ENCODE measurements around the gene TULP4.

Gene TULP4, protein sequence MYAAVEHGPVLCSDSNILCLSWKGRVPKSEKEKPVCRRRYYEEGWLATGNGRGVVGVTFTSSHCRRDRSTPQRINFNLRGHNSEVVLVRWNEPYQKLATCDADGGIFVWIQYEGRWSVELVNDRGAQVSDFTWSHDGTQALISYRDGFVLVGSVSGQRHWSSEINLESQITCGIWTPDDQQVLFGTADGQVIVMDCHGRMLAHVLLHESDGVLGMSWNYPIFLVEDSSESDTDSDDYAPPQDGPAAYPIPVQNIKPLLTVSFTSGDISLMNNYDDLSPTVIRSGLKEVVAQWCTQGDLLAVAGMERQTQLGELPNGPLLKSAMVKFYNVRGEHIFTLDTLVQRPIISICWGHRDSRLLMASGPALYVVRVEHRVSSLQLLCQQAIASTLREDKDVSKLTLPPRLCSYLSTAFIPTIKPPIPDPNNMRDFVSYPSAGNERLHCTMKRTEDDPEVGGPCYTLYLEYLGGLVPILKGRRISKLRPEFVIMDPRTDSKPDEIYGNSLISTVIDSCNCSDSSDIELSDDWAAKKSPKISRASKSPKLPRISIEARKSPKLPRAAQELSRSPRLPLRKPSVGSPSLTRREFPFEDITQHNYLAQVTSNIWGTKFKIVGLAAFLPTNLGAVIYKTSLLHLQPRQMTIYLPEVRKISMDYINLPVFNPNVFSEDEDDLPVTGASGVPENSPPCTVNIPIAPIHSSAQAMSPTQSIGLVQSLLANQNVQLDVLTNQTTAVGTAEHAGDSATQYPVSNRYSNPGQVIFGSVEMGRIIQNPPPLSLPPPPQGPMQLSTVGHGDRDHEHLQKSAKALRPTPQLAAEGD (N-terminal part only)

GRCh38 chr6:158312165-158312564 is at the start of gene TULP4:
TULP4 (plus strand) TSS chr6:158312465; CDS start chr6:158314017, 1,552 bp downstream.
- no peak for DNase-seq (ENCODE audit: low spot score)

- no peak for DNase-seq (ENCODE audit: low spot score)
These were observed 49.5 kb upstream of the TULP4 start for GRCh38 chr6:158262755-158263154.

GRCh38 chr6:158264180-158264579 is 48.1 kb upstream of the TULP4 start:
- no peak for DNase-seq (ENCODE audit: low spot score)

- no peak for DNase-seq (ENCODE audit: low spot score)
These were observed 46.1 kb upstream of the TULP4 start for GRCh38 chr6:158266131-158266530.

DNA sequence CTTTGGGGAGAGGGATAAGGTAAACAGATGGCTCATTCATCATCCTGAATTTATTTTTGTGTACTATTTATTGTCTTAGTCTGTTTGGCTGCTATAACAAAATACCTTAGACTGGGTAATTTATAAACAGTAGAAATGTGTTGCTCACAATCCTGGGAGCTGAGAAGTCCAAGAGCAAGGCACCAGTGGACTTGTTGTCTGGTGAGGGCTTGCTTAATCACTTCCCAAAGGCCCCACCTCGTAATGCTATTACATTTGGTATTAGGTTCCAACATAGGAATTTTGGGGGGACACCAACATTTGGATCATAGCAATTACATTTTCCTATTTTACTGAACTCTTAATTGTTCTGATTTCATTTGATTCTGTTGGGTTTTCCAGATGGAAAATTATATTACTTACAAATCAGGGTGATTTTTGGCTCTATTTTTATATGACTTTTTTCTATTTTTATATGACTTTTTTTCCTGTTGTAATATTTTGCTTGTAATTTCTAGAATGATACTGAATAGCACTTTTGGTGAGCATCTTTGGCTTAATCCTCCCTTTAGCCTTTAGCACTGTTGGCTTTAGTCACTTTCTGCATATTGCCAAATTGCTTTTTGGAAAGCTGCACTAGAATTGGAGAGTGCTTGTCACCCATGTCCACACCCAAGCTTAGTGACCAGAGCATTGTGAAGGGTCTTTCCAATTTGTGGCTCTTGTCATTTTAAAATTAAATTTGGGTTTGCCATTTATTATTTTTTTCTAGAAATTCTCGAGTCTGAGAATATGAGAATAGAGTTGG is 43.7 kb upstream of the TULP4 start:
- no peak for DNase-seq (ENCODE audit: low spot score)

DNA sequence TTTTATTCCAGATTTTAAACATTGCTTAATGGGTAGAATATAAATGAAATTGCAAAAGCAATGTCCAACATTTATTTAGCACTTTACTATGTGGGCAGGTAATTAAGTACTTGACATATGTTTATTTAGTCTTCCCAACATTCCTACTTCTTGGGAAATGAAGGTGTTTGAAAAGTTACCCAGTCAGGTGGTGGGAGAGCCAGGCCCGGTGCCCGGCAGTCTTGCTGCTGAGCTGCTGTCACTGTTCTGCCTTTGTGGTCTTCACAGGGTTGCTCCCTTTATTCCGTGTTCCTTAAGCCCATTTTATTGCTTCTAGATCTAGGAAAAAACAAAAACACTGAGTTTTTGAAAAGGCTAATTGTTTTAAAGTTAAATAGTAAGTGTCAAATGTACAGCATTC is 42.6 kb upstream of the TULP4 start:
- DNase-seq (ENCODE audit: low spot score): no peak

- peak; percentile 36 for DNase-seq (ENCODE audit: low spot score)
These were observed 41.7 kb upstream of the TULP4 start for GRCh38 chr6:158270389-158271127.

DNA sequence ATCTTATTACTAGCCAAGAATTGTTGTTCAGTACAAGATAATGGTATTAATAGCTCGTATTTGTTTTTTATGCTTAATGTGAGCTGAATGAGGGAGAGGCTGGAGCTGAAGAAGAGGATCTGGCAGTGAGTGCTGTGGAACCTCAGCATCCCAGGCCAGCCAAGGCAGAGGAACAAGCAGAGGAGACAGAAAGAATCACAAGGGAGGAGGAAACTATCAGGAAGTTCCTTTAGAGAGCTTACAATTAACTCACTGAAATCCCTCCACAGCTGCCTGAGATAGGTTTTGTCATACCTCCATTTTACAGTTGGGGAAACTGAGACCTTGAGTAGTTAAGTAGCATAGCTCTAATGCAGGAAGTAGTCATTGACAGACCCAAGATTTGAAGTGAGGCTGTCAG is 39.9 kb upstream of the TULP4 start:
- no peak for DNase-seq (ENCODE audit: low spot score)

DNA sequence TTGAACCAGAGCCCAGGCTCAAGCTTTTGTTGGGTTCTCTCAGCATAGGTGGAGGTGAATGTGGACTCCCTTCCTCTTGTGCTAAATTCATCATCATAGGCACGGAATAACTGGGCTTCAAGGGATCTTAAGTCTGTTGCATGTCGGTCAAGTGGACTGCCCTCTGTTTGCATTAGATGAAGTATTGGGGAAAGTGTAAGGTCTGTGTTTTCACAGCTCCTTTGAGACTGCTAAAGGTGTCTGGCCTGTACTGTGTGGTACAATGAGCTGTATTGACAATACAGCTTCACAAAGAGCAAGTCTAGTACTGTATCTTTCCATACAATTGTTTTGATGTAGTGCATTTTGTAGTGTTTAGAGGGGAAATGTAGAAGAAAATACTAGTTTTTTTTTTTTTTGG is 34.3 kb upstream of the TULP4 start:
- DNase-seq (ENCODE audit: low spot score): no peak

GRCh38 chr6:158279615-158280014 is 32.6 kb upstream of the TULP4 start:
- no peak for DNase-seq (ENCODE audit: low spot score)

DNA sequence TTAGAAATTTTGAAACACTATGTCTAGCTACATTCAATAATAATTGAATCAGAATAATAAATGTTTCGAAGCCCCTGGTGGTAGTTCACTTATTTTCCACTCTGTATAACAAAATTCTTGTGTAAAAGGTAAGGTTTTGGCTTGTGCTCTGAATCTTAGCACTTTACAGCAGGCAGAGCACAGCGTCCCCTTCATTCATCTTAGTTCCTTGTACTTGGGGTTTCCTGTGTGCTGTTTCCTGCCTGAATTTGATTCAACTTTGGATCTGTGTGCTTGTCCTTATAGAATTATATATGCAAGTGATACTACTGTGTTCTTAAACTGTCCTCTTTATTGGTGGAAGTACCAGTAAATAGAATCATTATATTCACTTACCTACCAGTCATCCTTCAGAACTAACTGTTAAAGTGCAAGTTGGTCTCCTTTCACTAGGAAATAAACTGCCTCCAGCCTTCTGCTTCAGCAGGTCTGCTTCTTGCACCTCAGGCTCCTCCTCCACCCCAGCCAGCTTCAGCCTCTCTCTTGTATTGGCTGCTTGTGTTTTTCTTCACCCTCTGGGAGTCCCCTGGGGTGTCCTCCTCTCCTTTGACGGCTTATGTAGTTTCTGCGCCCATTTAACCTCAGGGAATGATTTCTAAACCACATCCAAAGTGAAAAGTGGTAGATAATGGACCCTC is 28.8 kb upstream of the TULP4 start:
- DNase-seq (ENCODE audit: low spot score): peak; percentile 39

DNA sequence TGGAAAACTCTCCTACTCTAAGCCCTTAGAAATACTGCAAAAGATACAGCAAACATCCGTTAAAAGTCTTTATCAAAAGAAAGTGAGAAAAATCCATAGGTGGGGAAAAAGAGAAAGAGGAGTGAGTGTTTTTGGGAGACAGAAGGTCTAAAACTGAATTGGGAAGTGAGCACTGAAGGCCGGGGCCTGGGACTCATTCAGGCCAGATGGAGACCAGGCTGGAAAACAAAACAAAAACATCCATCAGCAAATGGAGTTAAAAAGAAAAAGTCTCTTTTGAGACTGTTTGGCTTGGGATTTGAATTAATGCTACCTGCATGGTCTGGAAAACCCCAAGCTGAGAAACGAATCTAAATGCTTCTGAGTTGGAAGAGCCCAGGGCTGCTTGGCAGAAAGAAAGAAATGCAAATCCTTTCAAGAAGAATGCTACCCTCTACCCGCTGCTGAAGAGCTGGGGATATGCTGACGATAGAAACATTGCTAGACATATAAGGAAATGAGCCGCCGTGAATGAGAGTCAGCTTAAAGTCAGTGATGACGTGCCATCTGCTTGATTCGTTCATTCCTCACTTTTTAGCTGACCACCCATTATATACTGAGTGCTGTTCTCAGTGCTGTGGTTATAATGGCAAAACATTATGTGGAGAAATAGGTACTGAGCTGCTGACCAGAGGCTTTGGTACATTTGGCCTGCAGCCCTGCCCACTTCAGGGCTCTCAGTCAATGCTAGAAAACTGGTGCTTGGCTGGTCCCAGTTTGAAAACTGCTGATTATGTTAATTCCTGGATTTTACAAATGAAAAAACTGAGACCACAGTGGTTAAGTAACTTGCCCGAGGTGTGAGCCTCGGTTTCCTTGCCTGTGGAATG is 28.0 kb upstream of the TULP4 start:
- peak; percentile 61 for DNase-seq (ENCODE audit: low spot score)

DNA sequence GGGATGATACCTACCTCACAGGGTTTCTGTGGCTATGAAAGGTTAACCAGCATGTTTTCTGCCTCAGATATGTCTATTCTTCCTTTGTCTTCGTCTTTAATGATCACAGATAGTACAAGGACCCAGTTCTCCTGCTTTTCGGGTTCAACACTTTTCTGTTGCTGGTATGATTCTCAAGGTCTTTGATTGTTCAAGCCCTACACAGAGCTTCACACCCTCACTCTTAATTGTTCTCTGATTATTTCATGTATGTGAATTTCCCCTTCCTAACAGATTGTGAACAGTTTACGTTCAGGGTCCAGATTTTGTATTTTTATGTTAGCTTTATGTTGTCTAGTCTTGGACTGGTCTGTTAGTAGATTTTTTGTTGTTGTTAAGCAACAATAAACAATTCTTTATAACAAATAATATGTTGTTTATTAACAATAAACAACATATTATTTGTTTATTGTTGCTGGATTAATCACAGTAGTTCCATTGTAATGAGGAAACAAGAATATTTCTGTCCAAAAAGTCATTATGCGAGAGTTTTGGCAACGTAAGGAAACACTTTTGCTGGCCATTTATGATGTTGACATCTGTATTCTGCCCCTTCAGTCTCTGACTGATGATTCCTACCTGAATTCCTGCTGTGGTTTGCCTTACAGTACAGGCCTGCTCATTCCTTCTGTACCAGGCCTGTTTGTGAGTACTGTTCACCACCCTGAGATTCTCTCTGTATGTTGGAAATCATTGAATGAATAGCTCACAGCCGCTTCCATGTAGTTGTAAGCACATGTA is 27.2 kb upstream of the TULP4 start:
- DNase-seq (ENCODE audit: low spot score): no peak

DNA sequence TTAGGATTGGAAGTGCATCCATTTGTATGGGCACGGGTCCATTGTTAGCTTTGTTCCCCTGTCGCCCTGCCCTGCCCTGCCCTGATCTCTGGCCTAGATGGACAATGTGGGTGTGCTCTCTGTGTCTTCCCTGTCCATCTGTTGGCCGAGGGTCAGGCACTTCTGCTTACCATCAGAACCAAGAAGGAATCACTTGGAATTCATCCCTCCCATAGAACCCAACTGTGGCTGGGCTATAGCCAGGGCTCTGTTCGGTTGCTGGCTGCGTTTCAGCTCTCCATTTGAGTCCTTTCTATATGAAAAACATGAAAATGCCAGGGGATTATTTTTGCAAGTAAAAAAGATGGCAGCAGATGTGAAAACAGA is 26.6 kb upstream of the TULP4 start:
- DNase-seq (ENCODE audit: low spot score): peak; percentile 92

DNA sequence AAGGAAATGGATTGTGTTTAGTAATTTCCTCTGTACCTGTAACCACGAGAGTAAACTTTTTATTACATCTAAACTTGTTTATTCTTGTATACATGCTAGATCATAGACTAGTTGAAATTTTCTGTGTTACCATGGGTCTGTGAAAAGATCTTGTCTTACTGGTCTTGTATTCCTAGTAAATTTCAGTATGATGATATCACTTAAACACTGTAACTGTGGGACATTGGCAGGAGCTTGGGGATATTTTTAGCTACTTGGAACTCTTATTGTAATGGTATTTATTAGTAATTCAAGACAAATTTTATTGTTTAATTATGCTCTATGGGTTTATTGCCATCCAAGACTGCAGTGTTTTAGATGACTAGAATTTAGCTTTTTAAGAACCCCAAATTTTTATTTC is 25.9 kb upstream of the TULP4 start:
- DNase-seq (ENCODE audit: low spot score): peak; percentile 60

DNA sequence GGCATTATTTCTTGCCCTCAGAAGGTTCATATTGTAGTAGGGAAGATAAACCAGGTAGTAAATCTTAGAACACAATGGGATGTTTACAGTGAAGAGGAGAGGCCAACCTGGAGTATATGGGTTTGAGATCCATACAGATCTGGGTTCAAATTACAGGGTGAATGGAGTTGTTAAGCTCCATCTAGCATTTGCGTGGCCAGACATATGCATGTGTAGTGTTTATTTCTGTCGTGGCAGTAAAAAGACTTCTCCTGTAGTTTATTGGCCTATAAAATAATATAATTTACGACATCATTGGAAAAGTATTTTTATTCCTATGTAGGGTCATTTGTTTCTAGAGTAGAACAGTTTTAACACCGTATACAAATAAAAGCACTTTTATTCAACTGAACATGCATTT is 25.2 kb upstream of the TULP4 start:
- no peak for DNase-seq (ENCODE audit: low spot score)

GRCh38 chr6:158290040-158290439 is 22.2 kb upstream of the TULP4 start:
- no peak for DNase-seq (ENCODE audit: low spot score)

- no peak for DNase-seq (ENCODE audit: low spot score)
These were observed 21.6 kb upstream of the TULP4 start for GRCh38 chr6:158290659-158291058.

DNA sequence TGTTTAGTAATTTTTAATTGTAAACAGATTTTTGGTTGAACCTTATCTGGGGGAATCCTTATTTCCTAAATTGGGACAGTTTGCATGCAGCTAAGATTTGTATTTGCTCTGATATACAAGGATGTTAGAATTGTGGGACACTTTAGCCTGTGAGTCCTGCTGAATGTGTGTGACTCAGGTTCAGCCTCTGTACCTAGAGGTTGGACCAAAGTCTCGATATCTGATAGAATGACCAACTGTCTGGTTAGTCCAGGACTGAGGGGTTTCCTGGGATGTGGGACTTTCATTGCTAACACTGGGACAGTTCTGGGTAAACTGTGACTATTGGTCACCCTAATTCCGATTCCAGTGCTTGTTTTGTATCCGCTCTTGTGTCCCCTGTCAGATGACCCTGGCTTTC is 20.2 kb upstream of the TULP4 start:
- DNase-seq (ENCODE audit: low spot score): no peak

Data from cerebellar cortex (tissue), 1 donor.